HG03159 (cell line): ENCODE results near the gene CADM4.
"Not testable (repeated sequence)": the region's sequence is repeated elsewhere in the genome, so short reads cannot be mapped to it uniquely, and the experiment has no call there.

Source experiments
- ATAC-seq: cut with Tn5 transposase; IDR thresholded peaks from one replicate; pipeline ENCODE4 v1.9.1; 2021; ENCODE audit warnings: mild to moderate bottlenecking, moderate library complexity; ENCODE audit not compliant: unreplicated experiment

CADM4 gene

DNA sequence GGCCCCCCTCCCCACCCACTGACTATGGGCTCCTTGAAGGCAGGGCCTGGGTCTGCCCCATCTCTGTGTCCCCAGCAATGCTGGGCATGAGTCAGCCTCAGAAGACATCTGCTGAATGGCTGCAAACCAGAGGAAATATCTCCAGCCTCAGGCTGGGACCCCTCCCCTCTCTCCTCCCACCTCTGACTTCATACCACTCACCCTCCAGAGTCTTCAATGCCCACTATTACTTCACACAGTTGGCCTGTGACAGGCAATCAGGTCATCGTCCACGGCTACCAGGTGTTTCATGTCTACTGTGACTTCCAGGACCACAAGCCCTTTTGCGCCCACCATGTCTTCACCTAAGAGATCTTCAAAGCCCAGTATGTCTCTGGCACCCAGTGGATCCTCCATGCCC is 27.9 kb downstream of the CADM4 start, which contains the start of gene SRRM5:
TSS of gene SRRM5 (plus strand) at position 301 of the 400 bp plus-strand sequence. CDS start at position 335, 34 bp downstream.
- no peak for ATAC-seq

DNA sequence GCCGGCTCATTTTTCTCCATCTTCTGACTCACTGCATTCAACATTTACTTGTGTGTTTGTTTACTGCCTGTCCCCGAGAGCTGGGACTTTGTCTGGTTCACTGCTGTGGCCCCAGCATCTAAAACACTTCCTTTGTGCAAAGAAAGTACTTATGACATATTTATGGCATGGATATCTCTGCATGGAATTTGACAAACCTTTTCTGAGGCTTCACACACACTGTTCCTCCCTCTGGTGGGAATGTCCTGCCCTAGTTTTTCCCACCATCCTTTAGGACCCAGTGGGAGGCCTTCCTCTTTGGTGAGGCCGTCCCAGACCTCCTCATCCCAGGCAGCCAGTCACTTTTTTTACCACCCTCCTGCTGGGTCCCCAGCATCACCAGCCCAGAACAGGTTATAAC is 29.2 kb downstream of the CADM4 start:
- ATAC-seq: no peak

GRCh38 chr19:43609872-43610271 is 29.8 kb downstream of the CADM4 start:
- ATAC-seq: no peak

GRCh38 chr19:43607238-43608205 is 32.1 kb downstream of the CADM4 start:
- no peak for ATAC-seq

GRCh38 chr19:43606569-43607229 is 33.0 kb downstream of the CADM4 start:
- no peak for ATAC-seq

GRCh38 chr19:43605875-43606568 is 33.6 kb downstream of the CADM4 start:
- no peak for ATAC-seq

- not testable (repeated sequence) for ATAC-seq
Observed at GRCh38 chr19:43600326-43600725, 39.3 kb downstream of the CADM4 start.

GRCh38 chr19:43599635-43600295 is 39.9 kb downstream of the CADM4 start:
- ATAC-seq: no peak

GRCh38 chr19:43598445-43599240 is 41.0 kb downstream of the CADM4 start:
- ATAC-seq: no peak

- ATAC-seq: no peak
Observed at GRCh38 chr19:43597876-43598275, 41.8 kb downstream of the CADM4 start.

GRCh38 chr19:43596842-43597461 is 42.7 kb downstream of the CADM4 start:
- no peak for ATAC-seq

- ATAC-seq: peak; percentile 75
Observed at GRCh38 chr19:43595999-43596841, 43.4 kb downstream of the CADM4 start, which contains the start of the genes IRGQ and ZNF576. TSS of gene IRGQ (minus strand) at chr19:43596134. CDS start at chr19:43595338, 796 bp downstream. TSS of gene ZNF576 (plus strand) at chr19:43596595. CDS start at chr19:43597109, 514 bp downstream.

GRCh38 chr19:43595605-43595998 is 44.0 kb downstream of the CADM4 start:
- ATAC-seq: peak; percentile 7

DNA sequence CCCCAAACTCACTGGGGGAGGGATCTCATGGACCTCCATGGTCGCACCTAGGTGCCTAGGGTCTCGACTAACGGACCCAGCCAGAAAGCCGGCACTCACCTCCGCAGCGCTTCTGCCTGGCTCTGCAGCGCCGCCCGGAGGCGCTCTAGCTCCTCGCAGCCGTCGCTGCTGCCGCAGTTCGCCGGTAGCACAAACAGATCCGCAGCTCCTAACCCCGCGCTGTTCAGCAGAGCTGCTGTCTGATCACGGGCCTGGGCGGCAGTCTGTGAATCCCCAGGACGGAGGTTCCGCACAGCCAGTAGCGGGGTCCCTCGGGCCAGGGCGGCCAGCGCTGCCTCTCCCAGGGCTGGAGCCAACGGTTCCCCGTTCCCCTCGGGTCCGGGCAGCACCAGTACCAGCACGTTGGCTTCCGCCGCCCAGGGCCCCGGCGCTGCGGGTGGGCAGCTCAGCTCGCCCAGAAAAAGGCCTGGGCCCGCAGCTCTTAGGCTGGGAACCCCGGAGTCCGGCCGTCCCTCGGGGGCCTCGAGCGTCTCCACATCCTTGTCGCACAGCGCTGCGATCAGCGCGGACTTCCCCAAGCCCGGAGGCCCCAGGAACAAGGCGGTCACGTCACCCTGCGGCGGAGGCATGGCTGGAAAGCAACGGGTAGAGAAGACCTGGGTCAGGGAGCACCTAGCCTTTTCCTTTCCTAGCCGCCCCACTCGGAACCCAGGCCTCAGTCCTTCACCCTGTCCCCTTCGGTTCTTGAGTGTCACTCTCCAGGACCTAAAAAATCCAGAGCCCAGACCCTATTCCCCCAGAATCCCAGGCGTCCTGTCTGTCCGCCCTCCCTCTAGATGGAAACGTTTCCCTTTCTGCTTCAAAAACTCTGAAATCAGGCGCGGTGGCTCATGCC is 44.7 kb downstream of the CADM4 start:
- no peak for ATAC-seq

GRCh38 chr19:43594081-43594697 is 45.5 kb downstream of the CADM4 start:
- no peak for ATAC-seq

GRCh38 chr19:43592800-43593350 is 46.8 kb downstream of the CADM4 start:
- no peak for ATAC-seq
